Transverse colon (tissue), 4 donors: ENCODE measurements around the gene KAT2A. TPM values are rescaled to one million over a fixed set of nuclear protein-coding genes. Genes with fewer than 3 reads are reported as not detected.

Experiments
- DNase-seq: peaks from one replicate; pipeline ENCODE4 v3.0.0-alpha.2; 2019
- H3K27ac ChIP-seq, 4 donors: fragments of 200-600 bp; sonication (generic); 2 replicates each; pipeline ENCODE4 v1.5.1; 2016 to 2018; ENCODE audit warnings: inconsistent platforms in 4 of 4
- H3K27me3 ChIP-seq: fragments of 200-600 bp; sonication (generic); 2 replicates; pipeline ENCODE4 v1.5.1; 2017; ENCODE audit warnings: inconsistent platforms
- H3K36me3 ChIP-seq, 4 donors: fragments of 200-600 bp; sonication (generic); 2 replicates each; pipeline ENCODE4 v1.5.1; 2017 to 2019; ENCODE audit warnings: inconsistent platforms in 4 of 4
- H3K4me1 ChIP-seq, 4 donors: fragments of 200-600 bp; sonication (generic); 2 replicates each; pipeline ENCODE4 v1.5.1; 2017 to 2020; ENCODE audit warnings: inconsistent platforms in 4 of 4
- H3K4me3 ChIP-seq, 4 donors: fragments of 200-600 bp; sonication (generic); 1 replicate in 1 of 4; 2 replicates in 3 of 4; pipeline versions ENCODE4 v1.5.1 to v1.6.1; 2017 to 2019; ENCODE audit warnings: inconsistent platforms in 4 of 4
- H3K9me3 ChIP-seq, 2 donors: fragments of 200-600 bp; sonication (generic); 2 replicates each; pipeline ENCODE4 v1.5.1; 2017 to 2019; ENCODE audit warnings: inconsistent platforms in 2 of 2
- EP300 ChIP-seq: sonication (generic); formaldehyde crosslinking; IDR thresholded peaks from one replicate; pipeline ENCODE4 v1.6.1; 2017; ENCODE audit warnings: antibody characterized with exemption, low read depth
- POLR2A ChIP-seq: fragments of 450-650 bp; IDR thresholded peaks from one replicate; pipeline ENCODE4 v1.6.1; 2016; ENCODE audit warnings: antibody characterized with exemption, mild to moderate bottlenecking, moderate library complexity
- POLR2AphosphoS5 ChIP-seq, 3 donors: sonication (generic); formaldehyde crosslinking; IDR thresholded peaks; one replicate each; pipeline ENCODE4 v1.6.1; 2016; ENCODE audit warnings: antibody characterized with exemption in 3 of 3
- WGBS, 2 donors: methylation state at CpG; one replicate each; pipeline ENCODE4 v1.1.5; 2018; ENCODE audit warnings: low coverage in 1 of 2; 5-methylcytosine and 5-hydroxymethylcytosine counted together
- in situ Hi-C, 4 donors: fragments of 200-750 bp; cut with MboI; loops; one replicate each; pipeline versions ENCODE4 v1.15.0 to v1.15.1; 2017; ENCODE audit warnings: low sequenced_read_pairs in 3 of 4, low pct_ligation_motif_present in 1 of 4, low pct_unique_long_range_greater_than_20kb in 1 of 4
- intact Hi-C: fragments of 100-400 bp; cut with DNase I; formaldehyde crosslinking; loops from one replicate; pipeline ENCODE4 v1.15.1; 2023; ENCODE audit warnings: low total_unique reads
- total RNA-seq, 4 donors: library from RNA; depleted of rRNA; stranded (reverse); fragments of >200 nt; gene quantifications; one replicate each; pipeline ENCODE4 v1.1.0, GENCODE V29; 2016
- TF ChIP-seq, protein P1 (sequence below), 5 experiments: fragments of 200-600 bp in 3 of 5; fragments of 450-650 bp in 2 of 5; sonication (generic) in 3 of 5; IDR thresholded peaks; 1 replicate in 2 of 5; 2 replicates in 3 of 5; pipeline ENCODE4 v1.5.1; 2016 to 2017; ENCODE audit warnings: antibody characterized with exemption in 5 of 5, inconsistent platforms in 3 of 5, mild to moderate bottlenecking in 2 of 5, moderate library complexity in 1 of 5

The KAT2A gene
- total RNA-seq, 4 donors from 2014 or later = 16.9 to 154 (median 48.9) TPM

DNA sequence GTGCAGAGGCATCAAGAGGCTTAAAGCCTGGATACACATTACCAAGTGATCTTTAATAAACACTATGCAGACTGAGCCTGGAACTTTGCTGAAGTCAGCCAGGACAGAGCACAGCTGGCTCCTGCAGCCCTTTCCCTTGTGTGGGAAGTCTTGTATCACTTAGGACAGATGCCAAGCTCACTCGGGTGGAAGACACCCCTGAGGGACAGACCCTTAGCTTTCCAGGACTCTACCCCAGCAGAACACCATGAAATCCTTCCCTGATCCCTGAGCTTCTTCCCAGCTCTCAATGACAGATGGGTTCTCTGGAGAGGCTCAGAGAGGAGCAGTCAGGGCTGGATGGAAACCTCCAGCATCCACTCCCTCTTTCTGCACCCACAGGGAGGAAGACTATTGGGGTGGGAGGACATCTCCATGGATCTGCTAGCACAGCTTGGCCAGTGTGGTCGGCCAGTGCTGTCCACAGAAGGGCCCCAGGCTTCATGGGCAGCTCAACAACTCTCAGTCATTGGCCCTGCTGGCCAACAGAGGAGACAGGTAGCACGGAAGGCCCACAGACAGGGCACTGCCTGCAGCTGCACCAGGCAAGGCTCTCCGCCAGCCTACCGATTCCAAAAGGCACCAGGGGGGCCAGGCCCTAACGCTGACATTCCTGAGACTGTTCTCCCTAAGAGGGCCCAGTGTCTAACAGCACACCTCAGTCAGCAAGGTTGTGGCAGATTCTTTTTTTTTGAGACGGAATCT lies 17.8 kb upstream of the KAT2A start:
- Histone ChIP-seq H3K36me3 (peaks cover 0 to 7% (median 0%) of the 10 kb centered on the region in 4 donors), H3K4me1 (peaks cover 12 to 75% (median 46%) of the 10 kb centered on the region in 4 donors), H3K27ac (peak overlapping the region in 2 of 4 donors; percentile 4 to 38), H3K4me3 (no peak overlapping the region), H3K9me3 (no peaks in the 10 kb centered on the region), H3K27me3 (no peaks in the 10 kb centered on the region)
- WGBS, 2 donors = 76% methylated on average over 7 of the region's 7 CpGs; no CpG with 5 or more reads in 1 of the 2 donors
- TF ChIP-seq, protein P1, sequence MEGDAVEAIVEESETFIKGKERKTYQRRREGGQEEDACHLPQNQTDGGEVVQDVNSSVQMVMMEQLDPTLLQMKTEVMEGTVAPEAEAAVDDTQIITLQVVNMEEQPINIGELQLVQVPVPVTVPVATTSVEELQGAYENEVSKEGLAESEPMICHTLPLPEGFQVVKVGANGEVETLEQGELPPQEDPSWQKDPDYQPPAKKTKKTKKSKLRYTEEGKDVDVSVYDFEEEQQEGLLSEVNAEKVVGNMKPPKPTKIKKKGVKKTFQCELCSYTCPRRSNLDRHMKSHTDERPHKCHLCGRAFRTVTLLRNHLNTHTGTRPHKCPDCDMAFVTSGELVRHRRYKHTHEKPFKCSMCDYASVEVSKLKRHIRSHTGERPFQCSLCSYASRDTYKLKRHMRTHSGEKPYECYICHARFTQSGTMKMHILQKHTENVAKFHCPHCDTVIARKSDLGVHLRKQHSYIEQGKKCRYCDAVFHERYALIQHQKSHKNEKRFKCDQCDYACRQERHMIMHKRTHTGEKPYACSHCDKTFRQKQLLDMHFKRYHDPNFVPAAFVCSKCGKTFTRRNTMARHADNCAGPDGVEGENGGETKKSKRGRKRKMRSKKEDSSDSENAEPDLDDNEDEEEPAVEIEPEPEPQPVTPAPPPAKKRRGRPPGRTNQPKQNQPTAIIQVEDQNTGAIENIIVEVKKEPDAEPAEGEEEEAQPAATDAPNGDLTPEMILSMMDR (IDR thresholded peaks at IDR 0.05) = no peak
- TF ChIP-seq POLR2AphosphoS5 (IDR thresholded peaks at IDR 0.05) (no peak), EP300 (no peak), POLR2A (no peak)
- in situ Hi-C loops = no loop called here
- intact Hi-C loops = no loop called here
- DNase-seq = no peak

DNA sequence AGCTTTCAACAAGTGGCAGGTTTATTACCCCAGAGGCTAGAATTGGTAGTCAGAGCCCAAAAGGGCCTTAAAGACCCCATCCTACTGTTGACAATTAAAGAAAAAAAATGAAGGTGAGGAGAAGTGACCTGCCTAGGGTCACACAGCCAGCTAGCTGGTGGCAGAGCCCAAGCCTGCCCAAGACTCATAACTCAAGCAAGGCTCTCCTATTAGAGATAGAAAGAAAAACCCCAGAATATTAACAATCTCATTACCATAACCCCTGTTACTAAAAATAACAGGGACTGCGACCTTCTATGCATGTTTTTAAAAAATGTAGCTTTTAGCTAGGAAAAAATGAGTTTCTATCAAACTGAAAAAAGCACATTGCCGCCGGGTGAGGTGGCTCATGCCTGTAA lies 15.5 kb upstream of the KAT2A start:
- Histone ChIP-seq H3K27me3 (no peaks in the 10 kb centered on the region), H3K36me3 (peaks cover 0 to 3% (median 0%) of the 10 kb centered on the region in 4 donors), H3K4me1 (peaks cover 30 to 84% (median 63%) of the 10 kb centered on the region in 4 donors), H3K4me3 (peak overlapping the region in 1 of 4 donors; percentile 29), H3K27ac (peak overlapping the region; percentile 84 to 87 (median 86)), H3K9me3 (no peaks in the 10 kb centered on the region)
- TF ChIP-seq POLR2A (no peak), EP300 (no peak), POLR2AphosphoS5 (IDR thresholded peaks at IDR 0.05) (no peak)
- TF ChIP-seq, protein P1 (IDR thresholded peaks at IDR 0.05) = no peak
- no peak for DNase-seq
- in situ Hi-C loops = no loop called here
- WGBS, 2 donors = 76 to 78% methylated on average over 3 of the region's 3 CpGs
- intact Hi-C loops = no loop called here

DNA sequence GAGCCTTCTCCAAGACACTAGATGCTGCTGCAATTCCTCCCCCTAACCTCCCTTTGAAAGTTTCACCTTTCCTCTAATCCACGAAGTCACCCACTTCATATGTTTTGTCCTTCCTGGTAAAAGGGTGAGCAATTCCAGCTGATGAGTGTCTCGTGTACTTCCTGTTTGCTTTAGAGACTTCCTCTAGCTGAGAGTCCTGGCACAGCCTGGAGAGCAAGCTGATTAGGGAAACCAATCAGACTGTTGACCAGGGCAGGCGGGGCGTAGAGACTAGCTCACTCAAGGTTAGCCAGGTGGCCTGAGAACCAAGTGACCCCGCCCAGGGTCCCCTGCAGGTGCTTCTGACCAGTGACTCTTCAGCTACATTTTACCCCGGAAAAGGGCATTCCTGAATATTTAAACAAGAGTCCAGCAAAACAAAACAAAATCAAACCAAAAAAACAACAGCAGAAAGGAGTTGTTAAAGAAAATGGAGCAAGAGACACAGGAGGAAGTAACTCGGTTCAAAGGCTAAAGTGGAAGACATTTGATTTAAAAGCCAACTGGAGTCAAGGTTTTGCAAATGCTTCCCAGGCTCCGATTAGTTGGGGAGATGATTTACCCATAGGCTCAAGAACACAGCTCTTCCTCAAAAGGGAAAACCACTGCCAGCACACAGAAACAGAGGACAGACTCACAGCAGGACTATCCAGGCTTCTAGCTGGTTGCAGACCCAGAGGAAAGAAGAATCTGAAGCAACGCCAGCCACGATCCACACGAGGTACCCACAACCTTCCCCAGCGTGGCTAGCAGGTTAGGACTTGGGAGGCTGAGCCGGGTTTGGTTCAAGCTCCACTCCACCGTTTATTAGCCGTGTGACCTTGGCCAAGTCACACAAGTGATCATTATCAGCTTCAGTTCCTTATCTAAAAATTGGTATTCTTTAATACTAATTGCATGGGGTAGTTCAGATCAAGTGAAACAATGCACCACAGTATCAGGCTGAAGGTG lies 14.8 kb upstream of the KAT2A start:
- in situ Hi-C loops = no loop called here
- H3K4me3 ChIP-seq = peak overlapping the region in 2 of 4 donors; percentile 2 to 29

More for the DNA sequence above, 14.8 kb upstream of the KAT2A start:
- WGBS, 2 donors = 10 to 50% methylated on average over 4 to 15 of the region's 15 CpGs
- H3K4me1 ChIP-seq = peaks cover 30 to 91% (median 63%) of the 10 kb centered on the region in 4 donors
- peak overlapping the region; percentile 84 to 87 (median 86) for H3K27ac ChIP-seq
- intact Hi-C loops = no loop called here
- H3K36me3 ChIP-seq = no peaks in the 10 kb centered on the region
- peak; percentile 85 for DNase-seq
- TF ChIP-seq POLR2A = peak; percentile 57
- TF ChIP-seq, protein P1 (IDR thresholded peaks at IDR 0.05) = no peak
- peak; percentile 74 to 89 (median 79) for TF ChIP-seq POLR2AphosphoS5 (IDR thresholded peaks at IDR 0.05)
- no peak for TF ChIP-seq EP300
- H3K9me3 ChIP-seq = no peaks in the 10 kb centered on the region
- no peaks in the 10 kb centered on the region for H3K27me3 ChIP-seq
